C4-2B (cell line): ENCODE measurements around the gene CCDC81.

ENCODE experiments used
- ZFX ChIP-seq: fragments of 450-650 bp; IDR thresholded peaks from 2 replicates; pipeline ENCODE4 v1.6.1; 2017
- TF ChIP-seq, protein P1 (sequence below): fragments of 450-650 bp; conservative IDR thresholded peaks from 2 replicates; pipeline ENCODE4 v1.5.1; 2017; ENCODE audit warnings: mild to moderate bottlenecking

DNA sequence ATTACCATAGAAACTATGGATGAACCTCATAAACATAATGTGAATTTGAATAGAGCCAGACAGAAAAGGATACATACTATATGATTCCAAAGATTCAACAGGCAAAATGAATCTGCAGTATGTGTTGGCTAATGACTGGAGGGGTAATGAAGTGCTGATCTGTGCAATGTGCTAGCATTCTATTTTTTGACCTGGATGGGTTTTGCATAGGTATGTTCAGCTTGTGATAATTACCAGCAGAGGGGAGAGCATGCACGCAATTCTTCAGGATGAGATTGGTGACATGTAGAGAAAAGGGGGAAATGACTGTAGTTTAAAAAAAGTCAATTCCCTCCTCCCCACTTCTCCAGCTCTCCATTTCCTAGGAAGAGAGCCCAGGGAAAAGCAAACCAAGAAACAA is 618 bp upstream of the CCDC81 start:
- TF ChIP-seq, protein P1, sequence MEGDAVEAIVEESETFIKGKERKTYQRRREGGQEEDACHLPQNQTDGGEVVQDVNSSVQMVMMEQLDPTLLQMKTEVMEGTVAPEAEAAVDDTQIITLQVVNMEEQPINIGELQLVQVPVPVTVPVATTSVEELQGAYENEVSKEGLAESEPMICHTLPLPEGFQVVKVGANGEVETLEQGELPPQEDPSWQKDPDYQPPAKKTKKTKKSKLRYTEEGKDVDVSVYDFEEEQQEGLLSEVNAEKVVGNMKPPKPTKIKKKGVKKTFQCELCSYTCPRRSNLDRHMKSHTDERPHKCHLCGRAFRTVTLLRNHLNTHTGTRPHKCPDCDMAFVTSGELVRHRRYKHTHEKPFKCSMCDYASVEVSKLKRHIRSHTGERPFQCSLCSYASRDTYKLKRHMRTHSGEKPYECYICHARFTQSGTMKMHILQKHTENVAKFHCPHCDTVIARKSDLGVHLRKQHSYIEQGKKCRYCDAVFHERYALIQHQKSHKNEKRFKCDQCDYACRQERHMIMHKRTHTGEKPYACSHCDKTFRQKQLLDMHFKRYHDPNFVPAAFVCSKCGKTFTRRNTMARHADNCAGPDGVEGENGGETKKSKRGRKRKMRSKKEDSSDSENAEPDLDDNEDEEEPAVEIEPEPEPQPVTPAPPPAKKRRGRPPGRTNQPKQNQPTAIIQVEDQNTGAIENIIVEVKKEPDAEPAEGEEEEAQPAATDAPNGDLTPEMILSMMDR = no peak
- no peak for TF ChIP-seq ZFX
